Choroid plexus epithelial cell (primary cell): Measurements from ENCODE around the gene CPNE9.

ENCODE experiments used
- DNase-seq: peaks from one replicate; pipeline ENCODE4 v3.0.0-alpha.2; 2010; ENCODE audit warnings: low read depth
- H3K4me3 ChIP-seq: 2 replicates; pipeline ENCODE4 v1.5.1; 2011; ENCODE audit warnings: low read depth, mild to moderate bottlenecking, control low read depth, low read length, moderate library complexity
- TF ChIP-seq, protein P1 (sequence below): conservative IDR thresholded peaks from 2 replicates; pipeline ENCODE4 v1.5.1; 2011; ENCODE audit warnings: low read depth, mild to moderate bottlenecking, control low read depth, inconsistent platforms, low read length, moderate library complexity

Gene CPNE9

GRCh38 chr3:9718118-9718517 is 14.5 kb downstream of the CPNE9 start:
- H3K4me3 ChIP-seq = no peak overlapping the region
- DNase-seq = no peak
- TF ChIP-seq, protein P1, sequence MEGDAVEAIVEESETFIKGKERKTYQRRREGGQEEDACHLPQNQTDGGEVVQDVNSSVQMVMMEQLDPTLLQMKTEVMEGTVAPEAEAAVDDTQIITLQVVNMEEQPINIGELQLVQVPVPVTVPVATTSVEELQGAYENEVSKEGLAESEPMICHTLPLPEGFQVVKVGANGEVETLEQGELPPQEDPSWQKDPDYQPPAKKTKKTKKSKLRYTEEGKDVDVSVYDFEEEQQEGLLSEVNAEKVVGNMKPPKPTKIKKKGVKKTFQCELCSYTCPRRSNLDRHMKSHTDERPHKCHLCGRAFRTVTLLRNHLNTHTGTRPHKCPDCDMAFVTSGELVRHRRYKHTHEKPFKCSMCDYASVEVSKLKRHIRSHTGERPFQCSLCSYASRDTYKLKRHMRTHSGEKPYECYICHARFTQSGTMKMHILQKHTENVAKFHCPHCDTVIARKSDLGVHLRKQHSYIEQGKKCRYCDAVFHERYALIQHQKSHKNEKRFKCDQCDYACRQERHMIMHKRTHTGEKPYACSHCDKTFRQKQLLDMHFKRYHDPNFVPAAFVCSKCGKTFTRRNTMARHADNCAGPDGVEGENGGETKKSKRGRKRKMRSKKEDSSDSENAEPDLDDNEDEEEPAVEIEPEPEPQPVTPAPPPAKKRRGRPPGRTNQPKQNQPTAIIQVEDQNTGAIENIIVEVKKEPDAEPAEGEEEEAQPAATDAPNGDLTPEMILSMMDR = no peak

- TF ChIP-seq, protein P1 = no peak
- no peak overlapping the region for H3K4me3 ChIP-seq
- peak; percentile 39 for DNase-seq
Observed at GRCh38 chr3:9721015-9721699, 17.5 kb downstream of the CPNE9 start.

DNA sequence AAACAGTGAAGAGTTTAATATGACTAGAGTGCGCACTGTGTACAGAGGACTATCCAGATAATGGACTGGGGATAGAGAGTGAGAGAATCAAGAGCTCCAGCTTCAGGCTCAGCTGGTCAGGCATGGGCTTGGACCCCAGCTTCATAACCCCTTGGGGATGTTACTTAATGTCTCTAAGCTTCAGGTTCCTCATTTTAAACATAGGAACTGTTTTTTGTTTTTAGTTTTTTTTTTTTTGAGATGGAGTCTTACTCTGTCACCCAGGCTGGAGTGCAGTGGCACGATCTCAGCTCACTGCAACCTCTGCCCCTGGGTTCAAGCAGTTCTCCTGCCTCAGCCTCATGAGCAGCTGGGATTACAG is 18.0 kb downstream of the CPNE9 start:
- no peak overlapping the region for H3K4me3 ChIP-seq
- TF ChIP-seq, protein P1 = no peak
- DNase-seq = no peak

DNA sequence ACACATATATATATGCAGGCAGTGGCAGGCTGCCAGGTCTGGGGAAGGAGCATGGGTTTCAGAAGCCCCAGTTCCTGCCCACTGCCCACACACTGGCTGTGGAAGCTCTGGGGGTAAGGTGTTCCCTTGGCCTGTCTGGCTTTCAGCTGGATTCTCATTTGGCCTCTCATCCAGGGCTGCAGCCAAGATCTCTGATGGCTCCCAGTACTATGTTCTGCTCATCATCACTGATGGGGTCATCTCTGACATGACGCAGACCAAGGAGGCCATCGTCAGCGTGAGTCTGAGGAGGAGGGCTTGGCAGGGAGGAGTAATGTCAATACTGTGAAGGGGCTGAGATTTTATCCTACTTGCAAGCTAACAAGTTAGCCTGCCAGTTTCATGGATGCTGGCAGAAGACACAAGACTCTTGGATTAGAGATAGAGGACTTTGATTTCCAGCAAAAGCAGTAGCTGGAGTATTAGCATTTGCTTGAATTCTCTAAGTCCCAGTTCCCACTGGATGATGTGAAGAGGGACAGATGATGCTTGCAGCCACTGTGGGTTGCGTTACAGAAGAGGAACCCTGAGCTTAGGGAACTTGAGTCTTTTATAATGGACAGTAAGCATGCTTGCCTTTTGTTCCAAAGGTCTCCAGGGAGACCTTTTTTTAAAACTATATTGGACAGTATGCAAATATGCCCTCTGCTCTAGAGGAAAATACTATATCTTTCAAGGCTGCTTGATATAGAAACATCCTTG is 22.3 kb downstream of the CPNE9 start:
- TF ChIP-seq, protein P1 = no peak
- no peak for DNase-seq
- H3K4me3 ChIP-seq = no peak overlapping the region

DNA sequence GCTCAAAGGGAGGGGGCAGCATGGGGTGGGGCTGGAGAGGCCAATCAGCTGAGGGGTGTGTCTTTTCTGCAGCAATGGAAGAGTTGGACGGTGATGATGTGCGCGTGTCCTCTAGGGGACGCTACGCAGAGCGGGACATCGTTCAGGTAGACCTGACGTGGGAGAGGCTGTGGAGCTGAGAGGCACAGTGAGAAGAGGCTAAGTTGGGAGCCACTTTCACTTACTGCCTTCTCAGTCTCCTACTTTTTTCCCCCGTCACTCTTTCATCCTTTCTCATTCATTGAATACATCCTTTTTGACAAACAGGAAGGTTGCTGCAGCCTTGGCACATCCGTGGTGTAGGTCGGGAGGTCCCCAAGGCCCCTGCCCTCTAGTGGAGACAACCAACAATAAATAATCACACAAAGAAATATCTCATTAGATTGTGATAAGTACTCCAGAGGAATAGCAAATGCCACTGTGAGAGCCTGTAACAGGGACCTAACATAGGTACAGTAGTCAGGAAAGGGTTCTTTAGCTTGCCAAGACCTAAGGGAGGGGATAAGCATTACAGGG is 23.5 kb downstream of the CPNE9 start:
- TF ChIP-seq, protein P1 = peak; percentile 40
- no peak overlapping the region for H3K4me3 ChIP-seq
- DNase-seq = no peak

GRCh38 chr3:9727743-9728142 is 24.1 kb downstream of the CPNE9 start:
- peak; percentile 72 for DNase-seq
- H3K4me3 ChIP-seq = no peak overlapping the region
- TF ChIP-seq, protein P1 = no peak

- no peak for DNase-seq
- no peak overlapping the region for H3K4me3 ChIP-seq
- TF ChIP-seq, protein P1 = no peak
Observed at GRCh38 chr3:9729419-9729818, 25.8 kb downstream of the CPNE9 start.
